IPS DF 6.9 (cell line): Measurements from ENCODE around the gene PLXNA4.

Experiments used
- DNase-seq: peaks from one replicate; pipeline ENCODE4 v3.0.0-alpha.2; 2013; ENCODE audit warnings: low read depth, low spot score
- H3K27ac ChIP-seq: one replicate; pipeline ENCODE4 v1.5.1; 2013; ENCODE audit warnings: low read length, control low read depth
- H3K27me3 ChIP-seq: 2 replicates; pipeline ENCODE4 v1.6.1; 2013; ENCODE audit warnings: mild to moderate bottlenecking, low read length; ENCODE audit not compliant: control insufficient read depth, insufficient read depth
- H3K36me3 ChIP-seq: 2 replicates; pipeline ENCODE4 v1.6.1; 2013; ENCODE audit warnings: low read length; ENCODE audit not compliant: control insufficient read depth, insufficient read depth
- H3K4me1 ChIP-seq: 2 replicates; pipeline ENCODE4 v1.6.1; 2013; ENCODE audit warnings: low read length; ENCODE audit not compliant: control insufficient read depth, insufficient read depth
- H3K4me3 ChIP-seq: 2 replicates; pipeline ENCODE4 v1.5.1; 2013; ENCODE audit warnings: mild to moderate bottlenecking, low read length
- H3K9me3 ChIP-seq: 2 replicates; pipeline ENCODE4 v1.6.1; 2013; ENCODE audit warnings: low read length, inconsistent platforms; ENCODE audit not compliant: control insufficient read depth, insufficient read depth
- WGBS: extraction: QIAGEN DNeasy Blood & Tissue Kit; methylation state at CpG from one replicate; pipeline ENCODE4 v1.1.7; 2013; ENCODE audit warnings: mixed read lengths, missing lambda C conversion rate; ENCODE audit not compliant: insufficient read length, insufficient coverage; 5-methylcytosine and 5-hydroxymethylcytosine counted together

The PLXNA4 gene

DNA sequence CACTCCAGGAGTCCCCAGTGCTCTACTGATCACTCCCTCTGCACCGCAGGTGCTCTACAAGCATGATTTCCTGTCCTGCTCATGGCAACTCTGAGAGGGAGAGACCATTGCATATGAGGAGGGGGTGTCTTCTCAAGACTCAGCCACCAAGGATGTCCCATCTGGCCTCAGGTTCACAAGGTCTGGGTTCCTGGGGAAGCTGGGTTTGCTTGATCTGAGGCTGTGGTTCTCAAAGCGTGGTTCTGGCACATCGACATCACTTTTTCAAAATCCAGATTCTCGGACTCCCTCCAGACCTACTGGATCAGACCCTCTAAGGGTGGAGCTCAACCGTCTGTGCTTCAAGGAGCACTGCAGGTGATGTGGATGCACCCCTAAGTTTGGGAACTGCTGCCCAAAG is 247.5 kb downstream of the PLXNA4 start:
- WGBS: no CpG with 5 or more reads among the region's 5 CpGs
- no peaks in the 10 kb centered on the region for H3K9me3 ChIP-seq
- no peaks in the 10 kb centered on the region for H3K4me1 ChIP-seq
- H3K36me3 ChIP-seq: no peaks in the 10 kb centered on the region
- DNase-seq: no peak
- H3K27me3 ChIP-seq: no peaks in the 10 kb centered on the region
- no peak overlapping the region for H3K27ac ChIP-seq
- no peak overlapping the region for H3K4me3 ChIP-seq

DNA sequence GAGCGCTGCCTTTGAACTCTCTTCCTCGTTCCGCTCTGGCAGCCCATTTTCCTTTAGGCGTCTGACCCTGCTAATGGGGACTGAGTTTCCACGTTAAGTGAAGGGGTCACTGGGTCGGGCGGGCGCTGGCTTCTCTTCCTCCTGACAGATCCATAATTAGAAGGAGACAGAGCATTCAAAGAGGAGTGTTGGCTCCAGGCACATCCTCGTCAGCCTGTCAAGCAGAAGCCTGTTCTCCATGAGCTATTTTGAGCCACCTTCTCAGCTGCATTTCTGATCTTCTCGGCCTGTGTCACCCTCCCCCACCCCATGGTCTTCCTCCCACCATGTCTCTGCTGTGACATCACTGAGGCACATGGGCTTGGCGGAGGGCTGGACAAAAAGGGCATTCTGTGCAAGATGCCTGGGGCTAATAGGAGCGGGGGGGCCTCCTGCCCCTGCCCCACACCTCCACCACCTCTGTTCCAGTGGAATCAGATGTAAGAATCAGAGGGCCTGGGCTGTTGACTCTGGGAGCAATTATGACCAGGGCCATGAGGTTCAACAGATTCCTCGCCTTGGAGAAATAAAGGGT is 248.1 kb downstream of the PLXNA4 start:
- Histone ChIP-seq H3K27ac (no peak overlapping the region), H3K36me3 (no peaks in the 10 kb centered on the region), H3K4me3 (no peak overlapping the region), H3K9me3 (no peaks in the 10 kb centered on the region), H3K27me3 (no peaks in the 10 kb centered on the region), H3K4me1 (no peaks in the 10 kb centered on the region)
- no CpG with 5 or more reads among the region's 13 CpGs for WGBS
- DNase-seq: no peak

GRCh38 chr7:132326878-132327589 is 249.2 kb downstream of the PLXNA4 start:
- WGBS: no CpG with 5 or more reads among the region's 1 CpG

DNA sequence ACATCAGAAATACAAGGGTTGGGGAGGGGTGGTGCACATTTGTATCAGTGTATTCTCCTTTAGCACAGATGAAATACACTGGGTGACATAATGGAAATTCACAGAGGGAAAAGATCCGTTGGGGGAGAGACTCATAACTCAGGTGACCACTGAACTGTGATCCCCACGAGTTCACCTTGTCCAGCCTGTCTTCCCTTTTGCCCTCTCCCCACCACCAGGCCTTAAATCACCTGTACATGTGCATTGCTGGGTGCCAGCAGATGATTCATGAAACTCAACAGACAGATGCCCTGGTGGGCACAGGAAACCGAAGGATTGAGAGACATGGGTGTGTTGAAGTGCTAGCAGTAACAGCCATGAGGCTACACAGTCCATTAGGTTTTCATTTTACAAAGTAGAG is 253.3 kb downstream of the PLXNA4 start:
- no peak overlapping the region for H3K4me3 ChIP-seq
- no peak overlapping the region for H3K27ac ChIP-seq
- H3K4me1 ChIP-seq: no peaks in the 10 kb centered on the region; the same call in 1 of the 2 replicates
- H3K9me3 ChIP-seq: no peaks in the 10 kb centered on the region
- no peaks in the 10 kb centered on the region for H3K36me3 ChIP-seq
- DNase-seq: no peak
- no peaks in the 10 kb centered on the region; the same call in 1 of the 2 replicates for H3K27me3 ChIP-seq
- WGBS: no CpG with 5 or more reads among the region's 3 CpGs

More at GRCh38 chr7:132326878-132327589, 249.2 kb downstream of the PLXNA4 start:
- Histone ChIP-seq H3K36me3 (no peaks in the 10 kb centered on the region), H3K4me3 (no peak overlapping the region), H3K9me3 (no peaks in the 10 kb centered on the region), H3K27me3 (no peaks in the 10 kb centered on the region), H3K4me1 (no peaks in the 10 kb centered on the region), H3K27ac (no peak overlapping the region)
- no peak for DNase-seq

DNA sequence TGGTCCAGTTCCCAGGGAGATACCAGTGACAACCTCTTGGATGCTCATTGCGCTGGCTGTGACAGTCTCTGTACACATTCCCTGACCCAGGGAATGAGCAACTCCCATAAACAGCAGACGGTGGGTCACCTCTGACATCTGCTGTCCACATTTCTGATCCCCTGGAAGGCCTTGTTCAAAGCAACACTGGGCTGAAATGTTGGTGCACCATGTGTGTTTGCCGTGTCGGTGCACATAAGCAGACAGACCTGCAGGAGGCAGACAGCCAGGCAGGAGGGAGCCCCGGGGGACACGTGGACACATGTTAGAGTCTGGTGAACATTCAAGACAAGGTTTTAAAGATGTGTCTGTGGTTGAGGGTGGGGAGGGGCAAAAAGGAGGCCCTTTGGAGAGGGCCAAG is 254.9 kb downstream of the PLXNA4 start:
- no peaks in the 10 kb centered on the region for H3K9me3 ChIP-seq
- H3K4me3 ChIP-seq: no peak overlapping the region
- no peak for DNase-seq
- no peaks in the 10 kb centered on the region; the same call in 1 of the 2 replicates for H3K27me3 ChIP-seq
- no peak overlapping the region for H3K27ac ChIP-seq
- WGBS: no CpG with 5 or more reads among the region's 6 CpGs
- H3K4me1 ChIP-seq: no peaks in the 10 kb centered on the region; the same call in 1 of the 2 replicates
- H3K36me3 ChIP-seq: no peaks in the 10 kb centered on the region

GRCh38 chr7:132319481-132319880 is 256.8 kb downstream of the PLXNA4 start:
- no peaks in the 10 kb centered on the region for H3K9me3 ChIP-seq
- H3K36me3 ChIP-seq: no peaks in the 10 kb centered on the region
- H3K27me3 ChIP-seq: no peaks in the 10 kb centered on the region; the same call in 1 of the 2 replicates
- H3K4me1 ChIP-seq: no peaks in the 10 kb centered on the region; the same call in 1 of the 2 replicates
- H3K4me3 ChIP-seq: no peak overlapping the region; the same call in 1 of the 2 replicates
- DNase-seq: no peak
- WGBS: no CpG with 5 or more reads among the region's 6 CpGs
- no peak overlapping the region for H3K27ac ChIP-seq

- no peaks in the 10 kb centered on the region; the same call in 1 of the 2 replicates for H3K27me3 ChIP-seq
- H3K27ac ChIP-seq: no peak overlapping the region
- no CpG with 5 or more reads among the region's 20 CpGs for WGBS
- H3K4me1 ChIP-seq: no peaks in the 10 kb centered on the region; the same call in 1 of the 2 replicates
- peak; percentile 90 for DNase-seq
- no peaks in the 10 kb centered on the region for H3K36me3 ChIP-seq
- no peaks in the 10 kb centered on the region for H3K9me3 ChIP-seq
- no peak overlapping the region for H3K4me3 ChIP-seq
Measured at GRCh38 chr7:132318352-132319318, 257.6 kb downstream of the PLXNA4 start.

DNA sequence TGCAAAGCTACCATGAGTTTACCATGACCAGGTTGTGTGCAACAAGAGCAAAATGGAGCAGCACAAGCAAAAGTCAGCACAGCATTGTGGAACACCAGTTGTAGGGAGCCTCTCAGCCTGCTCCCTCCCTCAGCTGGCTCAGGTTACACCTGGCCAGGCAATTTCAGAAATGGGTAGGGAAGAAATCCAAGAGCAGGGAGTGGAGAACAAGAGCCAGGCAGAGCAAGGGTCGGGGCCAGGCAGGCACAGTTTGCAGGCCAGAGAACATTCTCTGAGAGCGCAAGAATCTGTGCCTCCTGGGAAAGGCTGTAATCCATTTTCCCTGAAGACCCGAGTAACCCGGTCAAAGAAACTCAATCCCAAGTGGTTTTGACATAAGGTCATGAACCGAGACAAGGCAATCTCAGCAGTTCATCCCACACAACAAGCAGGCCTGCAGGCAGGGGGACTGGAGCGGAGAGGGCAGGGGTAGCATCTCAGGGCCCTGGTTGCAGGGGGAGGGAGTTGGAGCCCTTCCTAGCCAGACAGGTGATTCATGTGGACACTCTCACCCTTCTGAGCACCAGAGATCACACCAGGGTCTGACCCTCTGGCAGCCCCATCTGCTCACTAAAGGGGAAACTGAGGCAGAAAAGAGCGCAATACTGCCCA is 258.4 kb downstream of the PLXNA4 start:
- Histone ChIP-seq H3K4me1 (no peaks in the 10 kb centered on the region; the same call in 1 of the 2 replicates), H3K27ac (no peak overlapping the region), H3K36me3 (no peaks in the 10 kb centered on the region), H3K9me3 (no peaks in the 10 kb centered on the region), H3K4me3 (no peak overlapping the region), H3K27me3 (no peaks in the 10 kb centered on the region; the same call in 1 of the 2 replicates)
- DNase-seq: no peak
- WGBS: no CpG with 5 or more reads among the region's 7 CpGs

GRCh38 chr7:132312531-132313055 is 263.7 kb downstream of the PLXNA4 start:
- H3K9me3 ChIP-seq: no peaks in the 10 kb centered on the region
- no peaks in the 10 kb centered on the region for H3K4me1 ChIP-seq
- H3K27me3 ChIP-seq: no peaks in the 10 kb centered on the region
- no peak for DNase-seq
- H3K27ac ChIP-seq: no peak overlapping the region
- H3K36me3 ChIP-seq: no peaks in the 10 kb centered on the region
- WGBS: no CpG with 5 or more reads among the region's 4 CpGs
- H3K4me3 ChIP-seq: no peak overlapping the region
